ENCODE results near the gene TOMM22. TPM values are rescaled to one million over a fixed set of nuclear protein-coding genes. Genes with fewer than 3 reads are reported as not detected.

Gene TOMM22
- total and polyA plus RNA-seq, 4 donors = 25.6 to 57.7 (median 29.2) TPM

- Histone ChIP-seq H3K36me3 (ENCODE audit: control insufficient read depth in 4 of 4, insufficient read depth in 4 of 4, low read length in 4 of 4) (peaks cover 0 to 5% (median 0%) of the 10 kb centered on the region in 4 donors), H3K27me3 (ENCODE audit: control insufficient read depth in 3 of 3, insufficient read depth in 3 of 3, low read length in 2 of 3) (no peaks in the 10 kb centered on the region), H3K4me1 (ENCODE audit: control insufficient read depth in 5 of 5, insufficient read depth in 5 of 5, low read length in 5 of 5) (peaks cover 12 to 51% (median 23%) of the 10 kb centered on the region in 5 donors), H3K27ac (ENCODE audit: low read depth in 1 of 2, low read length in 1 of 2) (peak within 1 kb of the TSS; percentile 97 to 98), H3K9me3 (ENCODE audit: control insufficient read depth in 4 of 4, insufficient read depth in 3 of 4, low read length in 3 of 4) (no peaks in the 10 kb centered on the region), H3K4me3 (peak within 1 kb of the TSS; percentile 79), H3K9ac (ENCODE audit: insufficient read depth in 1 of 2, low read length in 2 of 2) (peak within 1 kb of the TSS; percentile 91 to 92)
- no peak for TF ChIP-seq CTCF (IDR thresholded peaks at IDR 0.05; ENCODE audit: control extremely low read depth, extremely low read depth)
- DNase-seq (peak; percentile 94 to 96 (median 95)), ATAC-seq (ENCODE audit: insufficient read depth, low FRiP score) (peak; percentile 44)
- WGBS, 2 donors = 0 to 1% methylated on average over 60 to 94 of the region's 94 CpGs
Observed at GRCh38 chr22:38700789-38701628, 19.3 kb downstream of the TOMM22 start, which contains the start of gene JOSD1. Gene JOSD1 (minus strand): TSS chr22:38700943. CDS start chr22:38699987, 956 bp downstream.

- 11 to 18% methylated on average over 10 of the region's 10 CpGs for WGBS, 2 donors
- no peak overlapping the region for H3K4me3 ChIP-seq
- H3K9ac ChIP-seq (ENCODE audit: insufficient read depth in 1 of 2, low read length in 2 of 2) = peak overlapping the region in 1 of 2 donors; percentile 83
- peak in 2 of 3 donors; percentile 46 to 47 for DNase-seq
- no peak for TF ChIP-seq CTCF (IDR thresholded peaks at IDR 0.05; ENCODE audit: control extremely low read depth, extremely low read depth)
- no peaks in the 10 kb centered on the region for H3K27me3 ChIP-seq (ENCODE audit: control insufficient read depth in 3 of 3, insufficient read depth in 3 of 3, low read length in 2 of 3)
- peaks cover 9 to 29% (median 16%) of the 10 kb centered on the region in 5 donors for H3K4me1 ChIP-seq (ENCODE audit: control insufficient read depth in 5 of 5, insufficient read depth in 5 of 5, low read length in 5 of 5)
- peak overlapping the region; percentile 75 to 77 for H3K27ac ChIP-seq (ENCODE audit: low read depth in 1 of 2, low read length in 1 of 2)
- no peaks in the 10 kb centered on the region for H3K9me3 ChIP-seq (ENCODE audit: control insufficient read depth in 4 of 4, insufficient read depth in 3 of 4, low read length in 3 of 4)
- ATAC-seq (ENCODE audit: insufficient read depth, low FRiP score) = no peak
- H3K36me3 ChIP-seq (ENCODE audit: control insufficient read depth in 4 of 4, insufficient read depth in 4 of 4, low read length in 4 of 4) = peaks cover 0 to 2% (median 0%) of the 10 kb centered on the region in 4 donors
Observed at GRCh38 chr22:38704654-38705234, 23.0 kb downstream of the TOMM22 start.

- 0% methylated on average over 55 of the region's 55 CpGs for WGBS, 2 donors
- ATAC-seq (ENCODE audit: insufficient read depth, low FRiP score) = peak; percentile 88
- peak within 1 kb of the TSS; percentile 50 to 93 for H3K9ac ChIP-seq (ENCODE audit: insufficient read depth in 1 of 2, low read length in 2 of 2)
- H3K9me3 ChIP-seq (ENCODE audit: control insufficient read depth in 4 of 4, insufficient read depth in 3 of 4, low read length in 3 of 4) = no peaks in the 10 kb centered on the region
- TF ChIP-seq CTCF (IDR thresholded peaks at IDR 0.05; ENCODE audit: control extremely low read depth, extremely low read depth) = no peak
- H3K36me3 ChIP-seq (ENCODE audit: control insufficient read depth in 4 of 4, insufficient read depth in 4 of 4, low read length in 4 of 4) = peaks cover 0 to 3% (median under 1%) of the 10 kb centered on the region in 4 donors
- peak within 1 kb of the TSS; percentile 84 for H3K4me3 ChIP-seq
- H3K27ac ChIP-seq (ENCODE audit: low read depth in 1 of 2, low read length in 1 of 2) = peak within 1 kb of the TSS; percentile 90 to 98
- H3K4me1 ChIP-seq (ENCODE audit: control insufficient read depth in 5 of 5, insufficient read depth in 5 of 5, low read length in 5 of 5) = peaks cover 8 to 29% (median 16%) of the 10 kb centered on the region in 5 donors
- no peaks in the 10 kb centered on the region for H3K27me3 ChIP-seq (ENCODE audit: control insufficient read depth in 3 of 3, insufficient read depth in 3 of 3, low read length in 2 of 3)
- DNase-seq = peak; percentile 100
Observed at GRCh38 chr22:38705235-38706100, 23.7 kb downstream of the TOMM22 start, which contains the start of gene GTPBP1. Gene GTPBP1 (plus strand): TSS chr22:38705944. CDS start chr22:38705956, 12 bp downstream.
